ENCODE measurements around the gene NLK.
A peak's percentile ranks its signal among the peaks of the same experiment; 100 is the strongest.
"Not testable (repeated sequence)": the region's sequence is repeated elsewhere in the genome, so short reads cannot be mapped to it uniquely, and the experiment has no call there.

NLK gene

DNA sequence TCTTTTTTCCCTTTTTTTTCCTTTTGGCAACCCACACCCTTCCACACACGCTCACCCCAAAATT, at the start of gene NLK:
NLK (plus strand) TSS at position 21 of the 64 bp plus-strand sequence. CDS start 197 bp downstream, outside the sequence.
- DNase-seq = no peak

DNA sequence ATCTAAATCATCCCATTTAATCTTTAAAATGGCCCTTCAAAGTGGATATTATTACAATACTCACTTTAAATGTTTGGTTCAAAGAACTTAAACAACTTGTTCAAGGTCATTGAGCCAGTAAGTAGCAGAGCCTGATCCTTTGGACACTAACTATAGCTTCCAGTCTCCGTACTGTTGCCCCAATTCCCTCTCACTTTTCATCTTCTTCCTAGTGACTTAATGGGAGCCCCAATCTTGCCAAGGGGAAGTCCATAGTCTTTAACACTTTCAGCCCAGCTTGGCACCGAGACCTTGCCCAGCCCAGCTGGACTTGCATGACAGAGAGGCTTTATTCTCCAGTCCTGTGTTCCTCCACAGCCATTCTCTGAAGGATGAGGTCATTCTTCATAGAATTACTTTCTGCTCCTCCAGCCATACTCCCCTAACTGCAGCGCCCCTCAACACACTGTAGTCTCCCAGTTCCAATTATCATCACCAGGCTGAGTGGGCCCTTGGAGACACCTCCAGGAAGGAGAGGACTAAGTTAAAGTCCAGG, 49.2 kb upstream of the NLK start:
- no peak for DNase-seq

GRCh38 chr17:27993723-27994310, 48.7 kb upstream of the NLK start:
- DNase-seq = no peak

GRCh38 chr17:27994586-27994985, 47.9 kb upstream of the NLK start:
- no peak for DNase-seq

GRCh38 chr17:27995554-27995953, 46.9 kb upstream of the NLK start:
- DNase-seq = no peak

- no peak for DNase-seq
These were observed 46.1 kb upstream of the NLK start for GRCh38 chr17:27996202-27997043.

DNA sequence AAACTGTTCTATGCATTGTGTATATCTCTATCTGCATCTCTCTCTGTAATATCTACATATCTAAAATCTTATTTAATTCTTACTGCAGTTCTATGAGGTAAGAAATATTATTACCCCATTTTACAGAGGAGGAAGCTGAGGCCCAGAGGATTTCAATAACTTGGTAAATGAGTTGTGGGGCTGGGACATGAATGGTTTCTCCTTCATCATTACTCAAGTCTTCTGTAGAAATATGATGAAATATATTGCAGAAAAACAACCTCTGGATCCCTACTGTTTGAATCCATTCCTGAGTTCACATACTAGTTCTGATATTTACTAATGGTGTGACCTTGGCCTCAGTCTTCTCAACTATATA, 45.5 kb upstream of the NLK start:
- DNase-seq = no peak

- no peak for DNase-seq
These were observed 45.0 kb upstream of the NLK start for GRCh38 chr17:27997522-27997921.

- no peak for DNase-seq
These were observed 41.3 kb upstream of the NLK start for GRCh38 chr17:28001149-28001548.

DNA sequence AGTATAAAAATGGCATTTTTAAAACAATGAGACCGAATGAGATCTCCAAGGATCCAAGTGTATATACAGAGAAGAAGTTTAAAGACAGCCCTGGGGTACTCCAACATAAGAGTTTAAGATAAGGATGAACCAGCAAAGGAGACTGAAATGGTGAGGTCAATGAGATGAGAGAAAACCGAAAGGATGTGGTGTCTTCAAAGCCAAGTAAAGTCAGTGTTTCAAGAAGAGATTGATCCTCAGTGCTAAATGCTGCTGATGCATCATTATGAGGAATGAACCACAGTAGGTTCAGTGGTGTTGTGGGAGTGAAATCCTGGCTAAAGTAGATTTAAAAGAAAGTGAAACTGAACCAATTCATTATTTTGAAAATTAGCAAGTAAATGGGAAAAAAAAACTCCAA, 38.1 kb upstream of the NLK start:
- no peak for DNase-seq

DNA sequence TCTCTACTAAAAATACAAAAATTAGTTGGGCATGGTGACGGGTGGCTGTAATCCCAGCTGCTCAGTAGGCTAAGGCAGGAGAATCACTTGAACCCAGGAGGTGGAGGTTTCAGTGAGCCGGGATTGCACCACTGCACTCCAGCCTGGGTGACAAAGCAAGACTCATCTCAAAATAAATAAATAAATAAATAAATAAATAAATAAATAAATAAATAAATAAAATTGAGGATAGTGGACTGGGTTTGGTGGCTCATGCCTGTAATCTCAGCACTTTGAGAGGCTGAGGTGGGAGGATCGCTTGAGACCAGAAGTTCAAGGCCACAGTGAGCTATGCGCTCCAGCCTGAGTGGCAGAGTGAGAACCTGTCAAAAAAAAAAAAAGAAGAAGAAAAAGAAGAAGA, 34.6 kb upstream of the NLK start:
- not testable (repeated sequence) for DNase-seq

- peak; percentile 29 for DNase-seq
These were observed 34.0 kb upstream of the NLK start for GRCh38 chr17:28008513-28008912.

DNA sequence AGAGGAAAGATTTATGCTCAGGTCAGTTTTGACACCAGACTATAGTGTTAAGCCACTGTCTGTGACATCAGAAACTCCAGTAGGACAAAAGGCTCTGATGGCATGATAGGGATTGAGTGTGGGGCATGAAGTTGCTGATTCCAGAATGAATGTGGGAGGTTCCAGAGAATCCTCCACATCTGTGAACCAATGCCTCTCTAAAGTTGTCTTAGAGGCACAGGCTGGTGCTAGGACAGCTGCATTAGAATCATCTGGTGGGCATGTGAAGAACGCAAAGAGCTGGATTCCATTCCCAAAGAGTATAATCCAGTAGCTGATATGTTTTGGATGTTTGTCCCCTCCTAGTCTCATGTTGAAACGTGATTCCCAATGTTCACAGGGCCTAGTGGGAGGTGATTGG, 32.1 kb upstream of the NLK start:
- DNase-seq = no peak

DNA sequence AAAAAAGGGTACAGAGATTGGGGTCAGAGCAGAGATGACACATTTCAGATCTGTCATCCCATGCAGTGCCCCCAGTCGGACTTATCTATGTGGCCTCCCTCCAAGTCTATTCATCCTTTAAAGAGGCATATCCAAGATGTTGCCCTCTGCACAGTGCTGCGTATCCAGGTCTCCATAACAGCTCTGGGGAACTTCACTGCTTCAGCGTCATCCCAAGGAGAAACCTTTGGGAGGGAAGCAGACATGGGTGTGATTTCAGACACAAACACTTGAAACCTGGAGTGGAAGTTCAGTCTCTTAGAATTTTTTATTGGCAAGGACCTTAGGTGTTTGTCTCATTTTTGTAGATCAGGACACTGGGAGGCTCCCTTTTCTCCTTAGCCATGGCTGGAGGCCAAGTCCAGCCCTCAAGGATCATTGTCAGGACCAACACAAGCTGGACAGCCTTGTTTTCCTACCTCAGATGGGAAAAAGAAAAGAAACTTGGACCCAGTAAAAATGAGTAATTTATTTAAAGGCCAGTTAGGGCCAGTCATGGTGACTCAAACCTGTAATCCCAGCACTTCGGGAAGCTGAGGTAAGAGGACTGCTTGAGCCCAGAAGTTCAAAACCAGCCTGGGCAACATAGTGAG, 23.9 kb upstream of the NLK start:
- no peak for DNase-seq

DNA sequence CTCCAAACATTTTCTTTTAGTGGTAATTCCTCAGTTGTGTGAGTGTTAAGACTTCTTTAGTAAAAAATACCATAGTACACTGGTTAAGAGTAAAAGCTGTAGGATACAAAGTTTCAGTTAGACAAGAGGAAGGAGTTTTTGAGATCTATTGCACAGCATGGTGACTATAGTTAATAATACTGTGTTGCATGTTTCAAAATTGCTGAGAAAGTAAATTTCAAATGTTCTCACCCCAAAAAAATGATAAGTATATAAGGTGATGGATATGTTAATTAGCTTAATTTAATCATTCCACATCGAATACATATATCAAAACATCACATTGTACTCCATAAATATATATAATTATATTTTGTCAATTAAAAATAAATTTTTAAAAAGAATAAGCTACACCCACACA, 22.0 kb upstream of the NLK start:
- DNase-seq = no peak

DNA sequence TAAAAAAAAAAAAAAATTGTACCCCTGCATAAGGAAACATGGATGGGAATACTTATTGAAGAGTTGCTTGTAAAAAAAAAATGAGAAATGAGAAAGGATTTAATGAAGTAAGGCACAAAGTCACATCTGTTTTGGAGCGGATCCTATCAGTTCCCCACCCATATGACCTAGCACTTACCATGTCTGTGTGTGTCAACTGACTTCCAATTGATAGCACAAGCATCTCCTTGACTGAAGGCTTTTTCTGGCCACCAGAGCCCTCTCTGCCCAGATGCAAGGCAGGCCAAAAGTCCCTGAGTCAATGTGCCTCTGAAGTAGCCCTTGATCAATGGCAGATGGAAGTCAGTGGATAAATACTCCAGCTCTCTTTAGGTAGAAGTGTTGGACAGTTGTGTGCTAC, 13.4 kb upstream of the NLK start:
- no peak for DNase-seq

DNA sequence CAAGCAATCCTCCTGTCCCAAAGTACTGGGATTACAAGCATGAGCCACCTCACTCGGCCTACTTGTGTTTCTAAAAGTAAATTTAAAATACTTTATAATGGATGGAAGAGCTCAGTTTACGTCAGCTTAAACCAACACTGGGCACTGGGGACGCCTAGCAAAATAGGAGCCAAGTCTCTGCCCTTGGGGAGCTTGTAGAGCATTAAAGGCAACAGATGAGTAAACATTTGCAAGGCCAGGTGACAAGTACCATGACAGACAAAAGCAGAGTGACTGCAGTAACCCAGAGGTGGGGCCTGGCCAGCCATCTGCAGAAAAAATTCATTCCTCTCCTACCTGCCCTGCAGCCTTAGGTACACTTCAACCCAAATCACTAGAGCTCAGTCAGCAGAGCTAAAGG, 12.1 kb upstream of the NLK start:
- no peak for DNase-seq

GRCh38 chr17:28031174-28031573, 11.3 kb upstream of the NLK start:
- no peak for DNase-seq

GRCh38 chr17:28033972-28034714, 8.3 kb upstream of the NLK start:
- no peak for DNase-seq

DNA sequence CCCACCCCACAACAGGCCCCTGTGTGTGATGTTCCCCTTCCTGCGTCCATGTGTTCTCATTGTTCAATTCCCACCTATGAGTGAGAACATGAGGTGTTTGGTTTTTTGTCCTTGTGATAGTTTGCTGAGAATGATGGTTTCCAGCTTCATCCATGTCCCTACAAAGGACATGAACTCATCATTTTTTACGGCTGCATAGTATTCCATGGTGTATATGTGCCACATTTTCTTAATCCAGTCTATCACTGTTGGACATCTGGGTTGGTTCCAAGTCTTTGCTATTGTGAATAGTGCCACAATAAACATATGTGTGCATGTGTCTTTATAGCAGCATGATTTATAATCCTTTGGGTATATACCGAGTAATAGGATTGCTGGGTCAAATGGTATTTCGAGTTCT, 7.0 kb upstream of the NLK start:
- DNase-seq = not testable (repeated sequence)

- DNase-seq = not testable (repeated sequence)
These were observed 6.6 kb upstream of the NLK start for GRCh38 chr17:28035884-28036283.

DNA sequence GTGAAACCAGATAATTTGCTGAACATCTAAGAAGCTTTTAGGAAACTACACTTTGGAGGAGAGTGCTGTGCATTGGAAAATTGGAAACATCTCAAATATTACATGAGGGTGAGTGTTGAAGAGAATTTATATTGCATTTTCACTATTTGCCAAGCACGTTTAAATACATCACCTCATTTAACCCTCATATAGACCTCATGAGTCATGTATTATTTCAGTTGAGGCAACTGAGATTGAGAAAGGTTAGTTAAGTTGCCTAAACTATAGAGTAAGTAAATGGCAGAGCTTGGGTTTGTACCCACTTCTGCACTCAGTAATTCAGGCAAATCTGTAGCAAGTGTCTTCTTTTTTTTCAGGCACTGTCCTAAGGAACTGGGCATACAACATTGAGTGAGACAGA, 3.7 kb upstream of the NLK start:
- no peak for DNase-seq

- DNase-seq = no peak
These were observed 3.2 kb upstream of the NLK start for GRCh38 chr17:28039251-28039650.

DNA sequence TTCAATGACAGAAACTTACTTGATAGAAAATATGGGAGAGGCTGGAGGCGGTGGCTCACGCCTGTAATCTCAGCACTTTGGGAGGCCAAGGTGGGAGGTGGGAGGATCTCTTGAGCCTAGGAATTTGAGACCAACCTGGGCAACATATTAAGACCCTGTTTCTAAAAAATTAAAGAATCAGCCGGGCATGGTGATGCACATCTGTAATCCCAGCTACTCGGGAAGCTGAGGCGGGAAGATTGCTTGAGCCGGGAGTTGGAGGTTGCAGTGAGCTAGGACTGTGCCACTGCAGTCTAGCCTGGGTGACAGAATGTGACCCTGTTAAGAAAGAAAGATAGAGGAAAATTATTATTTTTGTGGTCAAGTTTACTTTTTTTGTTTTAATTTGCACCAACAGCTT, 2.1 kb upstream of the NLK start:
- no peak for DNase-seq
